Measurements from ENCODE around the gene UBXN7.
"Not testable (repeated sequence)": the region's sequence is repeated elsewhere in the genome, so short reads cannot be mapped to it uniquely, and the experiment has no call there.

UBXN7 gene

GRCh38 chr3:196317687-196318467 lies 114.3 kb downstream of the UBXN7 start, which contains the start of gene DYNLT2B:
Gene DYNLT2B, minus strand, starts transcription at chr3:196318240. Its CDS starts 88 bp downstream, at chr3:196318152.
- peak within 1 kb of the TSS; percentile 84 for H3K27ac ChIP-seq (ENCODE audit: low read length)
- TF ChIP-seq CTCF (IDR thresholded peaks at IDR 0.05; ENCODE audit: borderline replicate concordance, extremely low read depth, low read length, poor library complexity, severe bottlenecking) (peak; percentile 31), EZH2 (IDR thresholded peaks at IDR 0.05; ENCODE audit: borderline replicate concordance, low read depth, low read length, severe bottlenecking) (no peak)
- H3K9me3 ChIP-seq (ENCODE audit: insufficient read depth, low read length, severe bottlenecking): no peaks in the 10 kb centered on the region
- peak within 1 kb of the TSS; percentile 85 for H2AFZ ChIP-seq (ENCODE audit: low read depth, low read length)
- no peaks in the 10 kb centered on the region for H3K27me3 ChIP-seq (ENCODE audit: insufficient read depth, low read length, poor library complexity)
- peak; percentile 89 for ATAC-seq (ENCODE audit: insufficient read depth, low read depth)
- H3K4me1 ChIP-seq (ENCODE audit: insufficient read depth, low read length): peaks cover 22% of the 10 kb centered on the region
- peak within 1 kb of the TSS; percentile 84 for H3K9ac ChIP-seq (ENCODE audit: low read depth, low read length)
- peaks cover 21% of the 10 kb centered on the region for H3K79me2 ChIP-seq (ENCODE audit: insufficient read depth, low read length)
- peak; percentile 89 for DNase-seq
- no peaks in the 10 kb centered on the region for H4K20me1 ChIP-seq (ENCODE audit: insufficient read depth, low read length)
- H3K4me2 ChIP-seq (ENCODE audit: insufficient read depth, low read length): peak within 1 kb of the TSS; percentile 71
- H3K36me3 ChIP-seq (ENCODE audit: insufficient read depth, low read length): peaks cover 10% of the 10 kb centered on the region
- H3K4me3 ChIP-seq (ENCODE audit: low read depth in 1 of 2, low read length in 2 of 2): peak within 1 kb of the TSS; percentile 36 to 87

GRCh38 chr3:196316799-196317686 lies 115.2 kb downstream of the UBXN7 start:
- Histone ChIP-seq H3K4me2 (ENCODE audit: insufficient read depth, low read length) (peak overlapping the region; percentile 71), H3K4me1 (ENCODE audit: insufficient read depth, low read length) (peaks cover 22% of the 10 kb centered on the region), H3K9ac (ENCODE audit: low read depth, low read length) (peak overlapping the region; percentile 84), H3K4me3 (ENCODE audit: low read depth in 1 of 2, low read length in 2 of 2) (peak overlapping the region; percentile 36 to 87; a peak in 3 of 4 replicates), H3K27ac (ENCODE audit: low read length) (peak overlapping the region; percentile 84), H2AFZ (ENCODE audit: low read depth, low read length) (peak overlapping the region; percentile 85), H3K79me2 (ENCODE audit: insufficient read depth, low read length) (peaks cover 21% of the 10 kb centered on the region)
- not testable (repeated sequence) for H3K9me3 ChIP-seq (ENCODE audit: insufficient read depth, low read length, severe bottlenecking); DNase-seq; ATAC-seq (ENCODE audit: insufficient read depth, low read depth); H3K36me3 ChIP-seq (ENCODE audit: insufficient read depth, low read length); H3K27me3 ChIP-seq (ENCODE audit: insufficient read depth, low read length, poor library complexity); H4K20me1 ChIP-seq (ENCODE audit: insufficient read depth, low read length)

GRCh38 chr3:196315821-196316220 lies 116.4 kb downstream of the UBXN7 start:
- ATAC-seq (ENCODE audit: insufficient read depth, low read depth): no peak

More at GRCh38 chr3:196315821-196316220, 116.4 kb downstream of the UBXN7 start:
- Histone ChIP-seq H3K27ac (ENCODE audit: low read length) (no peak overlapping the region), H4K20me1 (ENCODE audit: insufficient read depth, low read length) (no peaks in the 10 kb centered on the region), H3K27me3 (ENCODE audit: insufficient read depth, low read length, poor library complexity) (no peaks in the 10 kb centered on the region), H3K9me3 (ENCODE audit: insufficient read depth, low read length, severe bottlenecking) (no peaks in the 10 kb centered on the region), H3K79me2 (ENCODE audit: insufficient read depth, low read length) (peaks cover 21% of the 10 kb centered on the region), H3K4me3 (ENCODE audit: low read depth in 1 of 2, low read length in 2 of 2) (no peak overlapping the region), H3K9ac (ENCODE audit: low read depth, low read length) (no peak overlapping the region), H3K4me2 (ENCODE audit: insufficient read depth, low read length) (peak overlapping the region; percentile 5; the same call in 1 of the 2 replicates), H3K36me3 (ENCODE audit: insufficient read depth, low read length) (peaks cover 10% of the 10 kb centered on the region), H2AFZ (ENCODE audit: low read depth, low read length) (no peak overlapping the region), H3K4me1 (ENCODE audit: insufficient read depth, low read length) (peaks cover 22% of the 10 kb centered on the region)
- TF ChIP-seq EZH2 (IDR thresholded peaks at IDR 0.05; ENCODE audit: borderline replicate concordance, low read depth, low read length, severe bottlenecking) (no peak), CTCF (IDR thresholded peaks at IDR 0.05; ENCODE audit: borderline replicate concordance, extremely low read depth, low read length, poor library complexity, severe bottlenecking) (no peak)
- DNase-seq: no peak

Data from DND-41 (cell line).